IMR-90 (cell line): ENCODE results near the gene ULBP1. TPM values are rescaled to one million over a fixed set of nuclear protein-coding genes. Genes with fewer than 3 reads are reported as not detected.
"Not testable (repeated sequence)": the region's sequence is repeated elsewhere in the genome, so short reads cannot be mapped to it uniquely, and the experiment has no call there.

Source experiments
- ATAC-seq: fragments of 200-7000 bp; cut with Tn5 transposase; 2 replicates; pipeline ENCODE4 v1.9.1; 2020; ENCODE audit warnings: low read depth, mild to moderate bottlenecking, moderate library complexity
- BruUV-seq: library from RNA; stranded (reverse); fragments of 400-500 nt; replicated peaks from 2 replicates; lab custom pipeline; 2021; lab: Mats Ljungman, UMichigan
- CTCF ChIA-PET: fragments of 300-600 bp; formaldehyde crosslinking; extraction: SDS; loops from one replicate; lab custom pipeline; 2021; ENCODE audit warnings: antibody characterized with exemption; lab: Yijun Ruan, JAX
- POLR2A ChIA-PET: fragments of 300-600 bp; sonication (Branson Sonifier 250); formaldehyde crosslinking; loops from one replicate; lab custom pipeline; 2022; ENCODE audit warnings: antibody characterized with exemption; ENCODE audit not compliant: unreplicated experiment; lab: Charles Lee
- DNase-seq: peaks from one replicate; pipeline ENCODE4 v3.0.0; 2013
- H2AFZ ChIP-seq: replicated peaks from 2 replicates; pipeline ENCODE3; 2013; ENCODE audit warnings: low read length, mild to moderate bottlenecking; ENCODE audit not compliant: poor library complexity
- H2AK5ac ChIP-seq: 2 replicates; pipeline ENCODE4 v1.6.1; 2013; ENCODE audit warnings: low read depth, low read length, inconsistent platforms
- H2AK9ac ChIP-seq: replicated peaks from 2 replicates; pipeline ENCODE3; 2013; ENCODE audit warnings: mild to moderate bottlenecking, low read depth, low read length, moderate library complexity; ENCODE audit not compliant: poor library complexity
- H2BK120ac ChIP-seq: 2 replicates; pipeline ENCODE4 v1.6.1; 2013; ENCODE audit warnings: low read depth, low read length, inconsistent platforms
- H2BK15ac ChIP-seq: 3 replicates; pipeline ENCODE4 v1.6.1; 2013; ENCODE audit warnings: low read depth, low read length, inconsistent platforms
- H2BK20ac ChIP-seq: 2 replicates; pipeline ENCODE4 v1.6.1; 2013; ENCODE audit warnings: low read depth, mild to moderate bottlenecking, inconsistent platforms, low read length, moderate library complexity
- H2BK5ac ChIP-seq: 2 replicates; pipeline ENCODE4 v1.6.1; 2013; ENCODE audit warnings: mild to moderate bottlenecking, low read depth, low read length, inconsistent platforms; ENCODE audit not compliant: poor library complexity, severe bottlenecking
- H3K14ac ChIP-seq: replicated peaks from 2 replicates; pipeline ENCODE4 v1.6.1; 2013; ENCODE audit warnings: low read depth, low read length, inconsistent platforms
- H3K18ac ChIP-seq: 2 replicates; pipeline ENCODE4 v1.6.1; 2013; ENCODE audit warnings: low read depth, low read length, control low read depth
- H3K23ac ChIP-seq: 2 replicates; pipeline ENCODE4 v1.6.1; 2013; ENCODE audit warnings: low read depth, low read length, inconsistent platforms
- H3K27ac ChIP-seq: 2 replicates; pipeline ENCODE4 v1.5.1; 2013; ENCODE audit warnings: mild to moderate bottlenecking, control low read depth, low read length; ENCODE audit not compliant: insufficient read depth
- H3K27me3 ChIP-seq: 2 replicates; pipeline ENCODE4 v1.6.1; 2013; ENCODE audit warnings: low read length; ENCODE audit not compliant: control insufficient read depth, insufficient read depth
- H3K36me3 ChIP-seq: 2 replicates; pipeline ENCODE4 v1.6.1; 2013; ENCODE audit warnings: low read length, mixed read lengths; ENCODE audit not compliant: control insufficient read depth, insufficient read depth
- H3K4ac ChIP-seq: 2 replicates; pipeline ENCODE4 v1.6.1; 2013; ENCODE audit warnings: low read depth, low read length, inconsistent platforms
- H3K4me1 ChIP-seq: 2 replicates; pipeline ENCODE4 v1.6.1; 2013; ENCODE audit warnings: low read length, mixed read lengths; ENCODE audit not compliant: control insufficient read depth, insufficient read depth
- H3K4me2 ChIP-seq: 2 replicates; pipeline ENCODE4 v1.6.1; 2013; ENCODE audit warnings: low read depth, mild to moderate bottlenecking, control low read depth, low read length, moderate library complexity
- H3K4me3 ChIP-seq: 2 replicates; pipeline ENCODE4 v1.5.1; 2013; ENCODE audit warnings: low read depth, mild to moderate bottlenecking, control low read depth, low read length, moderate library complexity; ENCODE audit not compliant: insufficient read depth
- H3K56ac ChIP-seq: 2 replicates; pipeline ENCODE4 v1.6.1; 2013; ENCODE audit warnings: low read length, inconsistent platforms; ENCODE audit not compliant: insufficient read depth; ENCODE audit errors: extremely low read depth
- H3K79me1 ChIP-seq, 2 experiments: 2 replicates each; pipeline ENCODE4 v1.6.1; 2013; ENCODE audit warnings: low read length in 2 of 2, inconsistent platforms in 1 of 2, low read depth in 1 of 2
- H3K9ac ChIP-seq: 2 replicates; pipeline ENCODE4 v1.6.1; 2013; ENCODE audit warnings: low read depth, low read length, control low read depth
- H3K9me1 ChIP-seq: 2 replicates; pipeline ENCODE4 v1.6.1; 2013; ENCODE audit warnings: low read length, inconsistent platforms; ENCODE audit not compliant: insufficient read depth
- H3K9me3 ChIP-seq: 2 replicates; pipeline ENCODE4 v1.6.1; 2013; ENCODE audit warnings: low read length; ENCODE audit not compliant: control insufficient read depth, insufficient read depth
- H4K20me1 ChIP-seq: 2 replicates; pipeline ENCODE4 v1.6.1; 2013; ENCODE audit warnings: low read length, inconsistent platforms; ENCODE audit not compliant: insufficient read depth
- H4K5ac ChIP-seq: 2 replicates; pipeline ENCODE4 v1.6.1; 2013; ENCODE audit warnings: mild to moderate bottlenecking, low read depth, low read length, control low read depth
- H4K8ac ChIP-seq, 2 experiments: 2 replicates each; pipeline ENCODE4 v1.6.1; 2013; ENCODE audit warnings: low read depth in 2 of 2, low read length in 2 of 2, control low read depth in 1 of 2, inconsistent platforms in 1 of 2
- H4K91ac ChIP-seq: 2 replicates; pipeline ENCODE4 v1.6.1; 2013; ENCODE audit warnings: low read depth, low read length, inconsistent platforms; ENCODE audit not compliant: insufficient read depth
- WGBS, 2 experiments: methylation state at CpG; one replicate each; pipeline versions ENCODE4 v1.1.5 to v1.1.7; 2013; ENCODE audit warnings: missing lambda C conversion rate in 2 of 2; ENCODE audit not compliant: insufficient read length in 1 of 2; ENCODE audit errors: extremely low coverage in 2 of 2; 5-methylcytosine and 5-hydroxymethylcytosine counted together
- dilution Hi-C: fragments of 300-500 bp; cut with HindIII; formaldehyde crosslinking; loops from one replicate; pipeline ENCODE4 v1.14.3; 2018; ENCODE audit warnings: low sequenced_read_pairs; ENCODE audit not compliant: unreplicated experiment
- in situ Hi-C: fragments of 300-500 bp; cut with MboI; formaldehyde crosslinking; loops from 3 replicates; pipeline ENCODE4 v1.14.3; 2019; ENCODE audit warnings: low sequenced_read_pairs, inconsistent platforms, mixed read lengths
- intact Hi-C: fragments of 100-400 bp; cut with micrococcal nuclease; formaldehyde crosslinking; loops from 2 replicates; pipeline ENCODE4 v1.10.0; 2022
- polyA plus RNA-seq, 3 experiments: library from polyadenylated mRNA; depleted of rRNA; stranded (reverse); fragments of >200 nt; gene quantifications; 2 replicates each; pipeline ENCODE4 v1.2.3, GENCODE V29; 2012; ENCODE audit warnings: low replicate concordance in 1 of 3
- total RNA-seq: library from RNA; depleted of rRNA; stranded (reverse); fragments of >200 nt; gene quantifications from 2 replicates; pipeline ENCODE4 v1.2.3, GENCODE V29; 2012

Gene ULBP1
- total and polyA plus RNA-seq, 2 of the 4 experiments (the other 2 are of a cell fraction) = 0.18 to 0.87 TPM

DNA sequence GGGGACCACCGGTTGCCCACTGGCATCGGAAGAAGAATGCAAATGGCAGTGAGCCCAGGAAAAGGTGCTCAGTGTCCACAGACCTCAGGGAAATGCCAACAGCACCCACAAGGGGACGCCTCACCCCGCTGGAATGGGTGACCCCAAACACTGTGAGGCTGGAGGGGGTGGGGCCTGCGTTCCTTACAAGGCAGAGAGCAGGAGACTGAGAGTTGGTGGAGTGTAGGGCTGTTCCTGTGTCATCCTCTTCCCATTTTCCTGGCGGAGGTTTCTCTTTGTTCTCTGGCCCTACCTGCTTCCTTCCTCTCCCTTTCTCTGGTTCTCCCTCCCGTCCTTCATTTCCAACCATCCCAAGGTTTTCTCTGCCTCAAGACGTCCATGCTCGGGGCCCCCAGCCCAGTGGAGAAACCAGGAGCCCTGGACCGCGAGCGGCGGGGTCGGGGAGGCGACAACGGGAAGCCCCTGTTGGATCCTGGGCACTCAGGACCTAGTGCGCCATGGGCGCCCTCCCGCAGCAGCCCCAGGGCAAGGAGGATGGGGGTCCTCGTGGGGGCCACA lies 25.7 kb upstream of the ULBP1 start:
- H4K5ac ChIP-seq, H2BK120ac ChIP-seq, H4K91ac ChIP-seq, dilution Hi-C loops, H3K4ac ChIP-seq, POLR2A ChIA-PET, H3K79me1 ChIP-seq, H3K56ac ChIP-seq, H3K9me3 ChIP-seq, H3K27ac ChIP-seq, H2BK15ac ChIP-seq, H2BK5ac ChIP-seq, H2AK5ac ChIP-seq, H3K36me3 ChIP-seq, H3K4me1 ChIP-seq, BruUV-seq, H2BK20ac ChIP-seq, H3K9me1 ChIP-seq, H4K20me1 ChIP-seq, H3K18ac ChIP-seq, DNase-seq, CTCF ChIA-PET: not testable (repeated sequence)
- H3K9ac ChIP-seq = 0 out of 2 replicates have a peak overlapping the region, but pooled peaks have one; percentile 18
- H2AFZ ChIP-seq = peak overlapping the region; percentile 95
- intact Hi-C loops = loop anchor here (10.0 kb wide), 1 partner anchor 877 kb away; no protein-coding TSS in a partner anchor
- peak overlapping the region; percentile 84 for H2AK9ac ChIP-seq
- 0 out of 2 replicates have a peak overlapping the region, but pooled peaks have one; percentile 24 for H3K23ac ChIP-seq
- peak overlapping the region; percentile 91 for H3K4me2 ChIP-seq
- H3K27me3 ChIP-seq = peaks cover 54% of the 10 kb centered on the region
- H3K14ac ChIP-seq = 0 out of 2 replicates have a peak overlapping the region, but pooled peaks have one; percentile 34
- 0% methylated on average over 10 of the region's 20 CpGs; no CpG with 5 or more reads in 1 of the 2 experiments for WGBS, 2 experiments
- peak overlapping the region; percentile 46 for H3K4me3 ChIP-seq
- peak; percentile 6; the same call in 1 of the 2 replicates for ATAC-seq
- peak overlapping the region in 1 of 2 experiments; percentile 40; a peak in 2 of 4 replicates for H4K8ac ChIP-seq
- in situ Hi-C loops = loop anchor here (5.0 to 25.0 kb wide), 3 partner anchors 69 to 877 kb away; no protein-coding TSS in a partner anchor
